DND-41 (cell line): Measurements from ENCODE around the gene RPH3AL.
"Not testable (repeated sequence)": the region's sequence is repeated elsewhere in the genome, so short reads cannot be mapped to it uniquely, and the experiment has no call there.

Experiments
- ATAC-seq: fragments of 200-7000 bp; cut with Tn5 transposase; 3 replicates; pipeline ENCODE4 v1.9.1; 2021; ENCODE audit warnings: low read depth; ENCODE audit not compliant: insufficient read depth
- DNase-seq: peaks from one replicate; pipeline ENCODE4 v3.0.0-alpha.2; 2020
- H2AFZ ChIP-seq: 2 replicates; pipeline ENCODE4 v1.6.0; 2012; ENCODE audit warnings: low read depth, low read length
- H3K27ac ChIP-seq: 2 replicates; pipeline ENCODE4 v1.5.1; 2012; ENCODE audit warnings: low read length, inconsistent platforms
- H3K27me3 ChIP-seq: fragments of 200-600 bp; sonication (generic); 2 replicates; pipeline ENCODE4 v1.6.0; 2012; ENCODE audit warnings: low read length, mild to moderate bottlenecking, inconsistent platforms; ENCODE audit not compliant: insufficient read depth, poor library complexity
- H3K36me3 ChIP-seq: 2 replicates; pipeline ENCODE4 v1.5.1; 2012; ENCODE audit warnings: low read length, inconsistent platforms; ENCODE audit not compliant: insufficient read depth
- H3K4me1 ChIP-seq: 2 replicates; pipeline ENCODE4 v1.5.1; 2012; ENCODE audit warnings: mild to moderate bottlenecking, low read length; ENCODE audit not compliant: insufficient read depth
- H3K4me2 ChIP-seq: 2 replicates; pipeline ENCODE4 v1.6.0; 2012; ENCODE audit warnings: mild to moderate bottlenecking, moderate library complexity, low read length, inconsistent platforms; ENCODE audit not compliant: insufficient read depth
- H3K4me3 ChIP-seq, 2 experiments: fragments of 200-600 bp in 1 of 2; shearing (Covaris generic) in 1 of 2; 2 replicates each; pipeline ENCODE4 v1.5.1; 2012 to 2016; ENCODE audit warnings: inconsistent platforms in 2 of 2, low read length in 2 of 2, mild to moderate bottlenecking in 2 of 2, low read depth in 1 of 2, moderate library complexity in 1 of 2
- H3K79me2 ChIP-seq: 2 replicates; pipeline ENCODE4 v1.6.0; 2012; ENCODE audit warnings: low read length, inconsistent platforms; ENCODE audit not compliant: insufficient read depth
- H3K9ac ChIP-seq: 2 replicates; pipeline ENCODE4 v1.6.0; 2012; ENCODE audit warnings: low read depth, mild to moderate bottlenecking, inconsistent platforms, low read length, moderate library complexity
- H3K9me3 ChIP-seq: 2 replicates; pipeline ENCODE4 v1.5.1; 2012; ENCODE audit warnings: low read length, moderate library complexity, mild to moderate bottlenecking, inconsistent platforms; ENCODE audit not compliant: insufficient read depth, severe bottlenecking
- H4K20me1 ChIP-seq: 2 replicates; pipeline ENCODE4 v1.6.0; 2012; ENCODE audit warnings: low read length; ENCODE audit not compliant: insufficient read depth
- EZH2 ChIP-seq: IDR thresholded peaks from 3 replicates; pipeline ENCODE4 v1.6.1; 2012; ENCODE audit warnings: borderline replicate concordance, low read depth, mild to moderate bottlenecking, moderate library complexity, low read length, inconsistent platforms; ENCODE audit not compliant: severe bottlenecking
- TF ChIP-seq, protein P1 (sequence below): IDR thresholded peaks from 2 replicates; pipeline ENCODE4 v1.5.1; 2012; ENCODE audit warnings: borderline replicate concordance, low read length, moderate library complexity, mild to moderate bottlenecking; ENCODE audit not compliant: poor library complexity, severe bottlenecking; ENCODE audit errors: extremely low read depth

Gene RPH3AL

DNA sequence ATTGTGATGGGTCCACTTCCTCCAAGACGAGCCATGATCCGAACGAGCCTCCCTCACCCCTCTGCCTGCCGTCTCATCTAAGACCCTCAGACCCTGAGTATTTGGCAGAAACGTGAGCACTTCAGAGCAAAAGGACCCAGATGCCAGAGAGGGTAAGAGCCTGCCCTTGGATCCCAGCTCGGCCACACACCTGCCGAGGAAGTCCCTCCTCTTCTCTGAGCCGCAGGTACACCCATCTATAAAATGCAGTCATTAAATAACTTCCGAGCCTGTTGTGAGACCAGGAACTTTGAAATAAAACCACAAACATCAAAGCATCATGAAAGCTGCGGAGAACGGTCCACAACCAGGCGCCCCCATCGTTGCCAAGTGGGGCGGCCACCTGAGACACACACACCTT, 106.4 kb downstream of the RPH3AL start:
- Histone ChIP-seq H3K27ac (no peak overlapping the region), H3K27me3 (no peaks in the 10 kb centered on the region), H3K9me3 (no peaks in the 10 kb centered on the region), H3K9ac (no peak overlapping the region), H3K36me3 (no peaks in the 10 kb centered on the region), H2AFZ (no peak overlapping the region), H3K4me3 (no peak overlapping the region), H3K79me2 (no peaks in the 10 kb centered on the region), H3K4me1 (no peaks in the 10 kb centered on the region), H4K20me1 (no peaks in the 10 kb centered on the region), H3K4me2 (no peak overlapping the region)
- ATAC-seq (no peak), DNase-seq (no peak)
- no peak for TF ChIP-seq EZH2
- TF ChIP-seq, protein P1, sequence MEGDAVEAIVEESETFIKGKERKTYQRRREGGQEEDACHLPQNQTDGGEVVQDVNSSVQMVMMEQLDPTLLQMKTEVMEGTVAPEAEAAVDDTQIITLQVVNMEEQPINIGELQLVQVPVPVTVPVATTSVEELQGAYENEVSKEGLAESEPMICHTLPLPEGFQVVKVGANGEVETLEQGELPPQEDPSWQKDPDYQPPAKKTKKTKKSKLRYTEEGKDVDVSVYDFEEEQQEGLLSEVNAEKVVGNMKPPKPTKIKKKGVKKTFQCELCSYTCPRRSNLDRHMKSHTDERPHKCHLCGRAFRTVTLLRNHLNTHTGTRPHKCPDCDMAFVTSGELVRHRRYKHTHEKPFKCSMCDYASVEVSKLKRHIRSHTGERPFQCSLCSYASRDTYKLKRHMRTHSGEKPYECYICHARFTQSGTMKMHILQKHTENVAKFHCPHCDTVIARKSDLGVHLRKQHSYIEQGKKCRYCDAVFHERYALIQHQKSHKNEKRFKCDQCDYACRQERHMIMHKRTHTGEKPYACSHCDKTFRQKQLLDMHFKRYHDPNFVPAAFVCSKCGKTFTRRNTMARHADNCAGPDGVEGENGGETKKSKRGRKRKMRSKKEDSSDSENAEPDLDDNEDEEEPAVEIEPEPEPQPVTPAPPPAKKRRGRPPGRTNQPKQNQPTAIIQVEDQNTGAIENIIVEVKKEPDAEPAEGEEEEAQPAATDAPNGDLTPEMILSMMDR, result no peak

DNA sequence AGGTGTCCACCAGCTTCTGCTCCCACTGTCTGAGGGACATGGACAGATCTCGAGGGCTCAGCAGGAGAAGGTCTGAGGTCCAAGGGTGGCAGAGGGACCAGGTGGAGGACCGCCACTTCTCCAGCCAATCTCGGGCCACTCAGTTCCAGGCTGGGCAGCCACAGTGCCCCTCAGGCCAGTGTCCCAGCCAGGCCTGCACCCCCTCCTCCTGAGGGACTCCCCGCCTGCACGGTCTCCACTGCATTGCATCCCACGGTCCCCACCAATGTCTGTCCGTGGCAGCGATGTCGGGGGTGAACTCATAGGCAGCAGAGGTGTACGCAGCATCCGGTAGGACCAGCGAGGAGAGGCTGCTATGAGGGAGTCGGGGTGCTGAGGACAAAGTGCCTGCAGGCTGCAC, 107.0 kb downstream of the RPH3AL start:
- no peaks in the 10 kb centered on the region for H3K9me3 ChIP-seq
- H3K4me1 ChIP-seq, result no peaks in the 10 kb centered on the region
- no peak for ATAC-seq
- H3K4me2 ChIP-seq, result no peak overlapping the region
- no peak overlapping the region for H2AFZ ChIP-seq
- no peaks in the 10 kb centered on the region for H3K27me3 ChIP-seq
- no peak for TF ChIP-seq EZH2
- TF ChIP-seq, protein P1, result no peak
- no peak overlapping the region for H3K9ac ChIP-seq
- H3K36me3 ChIP-seq, result no peaks in the 10 kb centered on the region
- no peak overlapping the region for H3K4me3 ChIP-seq
- DNase-seq, result no peak
- no peaks in the 10 kb centered on the region for H3K79me2 ChIP-seq
- H4K20me1 ChIP-seq, result no peaks in the 10 kb centered on the region
- H3K27ac ChIP-seq, result no peak overlapping the region

GRCh38 chr17:245020-245419, 107.6 kb downstream of the RPH3AL start:
- no peak for TF ChIP-seq EZH2
- TF ChIP-seq, protein P1, result no peak
- Histone ChIP-seq H3K4me1 (no peaks in the 10 kb centered on the region), H3K27ac (no peak overlapping the region), H3K79me2 (no peaks in the 10 kb centered on the region), H4K20me1 (no peaks in the 10 kb centered on the region), H3K27me3 (no peaks in the 10 kb centered on the region), H3K9me3 (no peaks in the 10 kb centered on the region), H2AFZ (no peak overlapping the region), H3K36me3 (no peaks in the 10 kb centered on the region), H3K9ac (no peak overlapping the region), H3K4me2 (no peak overlapping the region), H3K4me3 (no peak overlapping the region)
- DNase-seq, result no peak
- no peak for ATAC-seq

DNA sequence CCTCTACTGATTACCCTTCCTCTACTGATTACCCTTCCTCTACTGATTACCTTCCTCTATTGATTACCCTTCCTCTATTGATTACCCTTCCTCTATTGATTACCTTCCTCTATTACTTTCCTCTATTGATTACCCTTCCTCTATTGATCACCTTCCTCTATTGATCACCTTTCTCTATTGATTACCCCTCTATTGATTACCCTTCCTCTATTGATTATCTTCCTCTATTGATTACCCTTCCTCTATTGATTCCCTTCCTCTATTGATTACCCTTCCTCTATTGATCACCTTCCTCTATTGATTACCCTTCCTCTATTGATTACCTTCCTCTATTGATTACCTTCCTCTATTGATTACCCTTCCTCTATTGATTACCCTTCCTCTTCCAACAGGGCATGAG, 108.7 kb downstream of the RPH3AL start:
- not testable (repeated sequence) for DNase-seq, H3K27ac ChIP-seq, ATAC-seq

More for the DNA sequence above, 108.7 kb downstream of the RPH3AL start:
- H3K36me3 ChIP-seq, H3K4me3 ChIP-seq, H2AFZ ChIP-seq, H3K4me2 ChIP-seq, H3K79me2 ChIP-seq, H4K20me1 ChIP-seq, H3K9ac ChIP-seq, H3K27me3 ChIP-seq, H3K4me1 ChIP-seq, H3K9me3 ChIP-seq: not testable (repeated sequence)
